Left lung (tissue), 10 donors: ENCODE results near the gene ACP6. TPM values are rescaled to one million over a fixed set of nuclear protein-coding genes. Genes with fewer than 3 reads are reported as not detected.
A peak's percentile ranks its signal among the peaks of the same experiment; 100 is the strongest.

Experiments
- ATAC-seq: fragments of 200-7000 bp; cut with Tn5 transposase; one replicate; pipeline ENCODE4 v1.9.1; 2020; ENCODE audit warnings: moderate library complexity
- DNase-seq, 4 donors: peaks; one replicate each; pipeline ENCODE4 v3.0.0-alpha.2; 2013 to 2020
- H3K27ac ChIP-seq, 2 donors: fragments of 200-600 bp; sonication (generic) in 1 of 2; one replicate each; pipeline versions ENCODE4 v1.5.0 to v1.8.0; 2020 to 2021
- H3K27me3 ChIP-seq, 2 donors: fragments of 200-600 bp; sonication (generic) in 1 of 2; one replicate each; pipeline versions ENCODE4 v1.5.0 to v1.8.0; 2020 to 2021
- H3K36me3 ChIP-seq, 2 donors: fragments of 200-600 bp; sonication (generic) in 1 of 2; one replicate each; pipeline versions ENCODE4 v1.5.0 to v1.8.0; 2020 to 2021
- H3K4me1 ChIP-seq, 2 donors: fragments of 200-600 bp; one replicate each; pipeline ENCODE4 v1.8.0; 2021
- H3K4me3 ChIP-seq, 2 donors: fragments of 200-600 bp; sonication (generic) in 1 of 2; one replicate each; pipeline versions ENCODE4 v1.5.0 to v1.8.0; 2020 to 2021; ENCODE audit warnings: mild to moderate bottlenecking in 1 of 2
- H3K9me3 ChIP-seq, 2 donors: fragments of 200-600 bp; sonication (generic) in 1 of 2; one replicate each; pipeline versions ENCODE4 v1.5.0 to v1.8.0; 2020 to 2021
- intact Hi-C, 2 donors: fragments of 100-400 bp; cut with DNase I; formaldehyde crosslinking; loops; one replicate each; pipeline versions ENCODE4 v1.11.2 to v1.14.2; 2022
- polyA plus RNA-seq, 6 donors: library from polyadenylated mRNA; unstranded; fragments of 120-200 nt; gene quantifications; one replicate each; pipeline ENCODE4 v1.2.1, GENCODE V29; 2013; ENCODE audit not compliant: insufficient read length in 6 of 6
- total RNA-seq, 2 donors: library from RNA; stranded (reverse); fragmentation: NEBNext Ultra II Directional; extraction: Animal tissue kit (Norgen Biotek cat#: 25700); gene quantifications; one replicate each; pipeline ENCODE4 v1.2.1, GENCODE V29; 2021
- TF ChIP-seq, protein P1 (sequence below), 2 donors: fragments of 200-600 bp; sonication (generic) in 1 of 2; IDR thresholded peaks; one replicate each; pipeline versions ENCODE4 v1.5.0 to v1.8.0; 2021; ENCODE audit warnings: antibody characterized with exemption in 2 of 2
- donor health status: DM: no; HTN: yes; CAD: no.
- donor health status: DM: no; HTN: no; CAD: no.

ACP6 gene
- total and polyA plus RNA-seq, 8 donors: 14.1 to 25.2 (median 22.8) TPM

- Histone ChIP-seq H3K27me3 (no peaks in the 10 kb centered on the region), H3K4me3 (no peak overlapping the region), H3K4me1 (peaks cover 0 to 33% of the 10 kb centered on the region in 2 donors), H3K9me3 (no peaks in the 10 kb centered on the region), H3K36me3 (no peaks in the 10 kb centered on the region), H3K27ac (no peak overlapping the region)
- intact Hi-C loops: loop anchor here in 1 of 2 donors (10.0 kb wide), 1 partner anchor 127 kb away; no protein-coding TSS in a partner anchor
- no peak for DNase-seq
- TF ChIP-seq, protein P1, sequence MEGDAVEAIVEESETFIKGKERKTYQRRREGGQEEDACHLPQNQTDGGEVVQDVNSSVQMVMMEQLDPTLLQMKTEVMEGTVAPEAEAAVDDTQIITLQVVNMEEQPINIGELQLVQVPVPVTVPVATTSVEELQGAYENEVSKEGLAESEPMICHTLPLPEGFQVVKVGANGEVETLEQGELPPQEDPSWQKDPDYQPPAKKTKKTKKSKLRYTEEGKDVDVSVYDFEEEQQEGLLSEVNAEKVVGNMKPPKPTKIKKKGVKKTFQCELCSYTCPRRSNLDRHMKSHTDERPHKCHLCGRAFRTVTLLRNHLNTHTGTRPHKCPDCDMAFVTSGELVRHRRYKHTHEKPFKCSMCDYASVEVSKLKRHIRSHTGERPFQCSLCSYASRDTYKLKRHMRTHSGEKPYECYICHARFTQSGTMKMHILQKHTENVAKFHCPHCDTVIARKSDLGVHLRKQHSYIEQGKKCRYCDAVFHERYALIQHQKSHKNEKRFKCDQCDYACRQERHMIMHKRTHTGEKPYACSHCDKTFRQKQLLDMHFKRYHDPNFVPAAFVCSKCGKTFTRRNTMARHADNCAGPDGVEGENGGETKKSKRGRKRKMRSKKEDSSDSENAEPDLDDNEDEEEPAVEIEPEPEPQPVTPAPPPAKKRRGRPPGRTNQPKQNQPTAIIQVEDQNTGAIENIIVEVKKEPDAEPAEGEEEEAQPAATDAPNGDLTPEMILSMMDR (IDR thresholded peaks at IDR 0.05): no peak
- ATAC-seq: no peak
These were observed 38.5 kb downstream of the ACP6 start for GRCh38 chr1:147631839-147632238.

- DNase-seq (no peak), ATAC-seq (no peak)
- Histone ChIP-seq H3K9me3 (no peaks in the 10 kb centered on the region), H3K36me3 (no peaks in the 10 kb centered on the region), H3K4me3 (no peak overlapping the region), H3K27me3 (no peaks in the 10 kb centered on the region), H3K4me1 (peaks cover 0 to 27% of the 10 kb centered on the region in 2 donors), H3K27ac (no peak overlapping the region)
- intact Hi-C loops: loop anchor here in 1 of 2 donors (10.0 kb wide), 1 partner anchor 126 kb away; no protein-coding TSS in a partner anchor
- TF ChIP-seq, protein P1 (IDR thresholded peaks at IDR 0.05): no peak
These were observed 39.9 kb downstream of the ACP6 start for GRCh38 chr1:147630447-147630846.

DNA sequence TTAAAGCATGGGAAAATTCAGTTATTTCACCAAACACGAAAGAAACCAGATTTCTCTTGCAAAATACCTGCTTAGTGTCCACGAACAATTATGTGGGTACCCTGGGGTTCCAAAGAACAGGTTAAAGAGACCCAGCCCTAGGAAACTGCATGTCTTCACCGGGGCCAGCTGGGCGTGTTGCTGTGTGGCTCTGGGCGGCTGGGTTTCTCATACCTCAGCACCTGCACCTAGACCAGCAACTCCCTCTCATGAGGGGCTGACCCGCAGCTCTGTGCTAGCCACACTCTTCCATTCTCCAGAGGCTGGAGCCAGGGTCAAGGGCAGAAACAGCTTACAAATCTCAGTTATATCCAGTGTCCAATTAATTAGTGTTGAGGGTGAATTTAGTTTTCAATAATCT lies 40.3 kb downstream of the ACP6 start:
- intact Hi-C loops: loop anchor here in 1 of 2 donors (10.0 kb wide), 1 partner anchor 125 kb away; no protein-coding TSS in a partner anchor
- no peaks in the 10 kb centered on the region for H3K36me3 ChIP-seq
- no peak for ATAC-seq
- H3K9me3 ChIP-seq: no peaks in the 10 kb centered on the region
- TF ChIP-seq, protein P1 (IDR thresholded peaks at IDR 0.05): no peak
- peaks cover 0 to 29% of the 10 kb centered on the region in 2 donors for H3K4me1 ChIP-seq
- no peak for DNase-seq
- H3K27ac ChIP-seq: peak overlapping the region in 1 of 2 donors; percentile 80
- H3K4me3 ChIP-seq: no peak overlapping the region
- H3K27me3 ChIP-seq: no peaks in the 10 kb centered on the region

DNA sequence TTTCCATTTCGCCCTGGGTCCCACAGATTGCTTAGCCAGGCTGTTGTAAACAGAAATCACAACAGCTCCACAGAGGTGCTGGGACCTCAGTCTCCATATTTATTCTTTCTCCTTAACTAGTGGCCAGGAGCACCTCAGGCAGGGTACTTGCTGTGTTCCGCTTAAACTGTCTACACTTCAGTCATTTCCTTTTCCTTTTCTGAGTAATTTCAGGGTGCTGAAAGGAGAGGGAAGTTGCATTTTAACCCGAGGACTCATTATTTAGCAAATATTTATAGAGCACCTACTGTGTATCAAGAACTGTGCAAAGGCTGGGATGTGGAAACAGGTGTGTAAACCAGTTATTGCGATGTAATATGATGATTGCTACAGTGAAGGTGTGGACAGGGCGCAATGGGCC lies 41.9 kb downstream of the ACP6 start:
- intact Hi-C loops: loop anchor here in 1 of 2 donors (5.0 kb wide), 1 partner anchor 131 kb away; no protein-coding TSS in a partner anchor
- ATAC-seq: peak; percentile 34
- no peaks in the 10 kb centered on the region for H3K27me3 ChIP-seq
- no peak for DNase-seq
- H3K9me3 ChIP-seq: no peaks in the 10 kb centered on the region
- H3K4me3 ChIP-seq: no peak overlapping the region
- TF ChIP-seq, protein P1 (IDR thresholded peaks at IDR 0.05): no peak
- H3K36me3 ChIP-seq: peaks cover 0 to 14% of the 10 kb centered on the region in 2 donors
- H3K4me1 ChIP-seq: peaks cover 0 to 22% of the 10 kb centered on the region in 2 donors
- H3K27ac ChIP-seq: peak overlapping the region in 1 of 2 donors; percentile 80

GRCh38 chr1:147627435-147628110 lies 42.8 kb downstream of the ACP6 start:
- ATAC-seq (peak; percentile 90), DNase-seq (peak in 2 of 4 donors; percentile 44 to 48)
- H3K4me1 ChIP-seq: peaks cover 0 to 22% of the 10 kb centered on the region in 2 donors
- peaks cover 0 to 14% of the 10 kb centered on the region in 2 donors for H3K36me3 ChIP-seq
- TF ChIP-seq, protein P1 (IDR thresholded peaks at IDR 0.05): peak; percentile 91 to 93
- H3K27me3 ChIP-seq: no peaks in the 10 kb centered on the region
- intact Hi-C loops: loop anchor here in 1 of 2 donors (5.0 kb wide), 1 partner anchor 130 kb away; no protein-coding TSS in a partner anchor
- peak overlapping the region in 1 of 2 donors; percentile 80 for H3K27ac ChIP-seq
- H3K4me3 ChIP-seq: no peak overlapping the region
- H3K9me3 ChIP-seq: no peaks in the 10 kb centered on the region
